SK-N-DZ (cell line): ENCODE results near the gene GABRG3.

ENCODE experiments used
- DNase-seq: peaks from one replicate; pipeline ENCODE4 v3.0.0-alpha.2; 2015; ENCODE audit warnings: low spot score

The GABRG3 gene

DNA sequence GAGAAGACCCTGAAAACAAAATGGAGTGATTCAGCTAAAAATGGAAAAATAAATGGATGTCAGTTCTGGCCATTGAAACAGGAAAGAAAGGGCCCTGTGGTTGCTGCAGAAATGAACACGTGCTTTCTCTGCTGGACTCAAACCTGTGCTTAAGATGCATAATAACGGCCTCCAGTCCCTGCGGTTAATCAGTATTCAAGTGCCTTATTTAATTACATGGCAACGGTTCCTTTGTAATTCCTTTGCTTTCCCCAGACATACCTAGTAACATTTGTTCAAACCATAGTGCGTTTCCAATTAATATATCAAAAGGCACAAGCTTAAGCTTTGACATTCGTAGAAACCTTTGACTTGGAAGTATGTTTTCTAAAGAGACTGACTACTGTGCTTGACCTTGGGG lies 428.3 kb downstream of the GABRG3 start:
- DNase-seq = no peak

- no peak for DNase-seq
Measured at GRCh38 chr15:27401471-27401870, 430.5 kb downstream of the GABRG3 start.

- no peak for DNase-seq
Measured at GRCh38 chr15:27408428-27408827, 437.4 kb downstream of the GABRG3 start.

- no peak for DNase-seq
Measured at GRCh38 chr15:27410996-27411605, 440.1 kb downstream of the GABRG3 start.

- no peak for DNase-seq
Measured at GRCh38 chr15:27412415-27412814, 441.4 kb downstream of the GABRG3 start.

DNA sequence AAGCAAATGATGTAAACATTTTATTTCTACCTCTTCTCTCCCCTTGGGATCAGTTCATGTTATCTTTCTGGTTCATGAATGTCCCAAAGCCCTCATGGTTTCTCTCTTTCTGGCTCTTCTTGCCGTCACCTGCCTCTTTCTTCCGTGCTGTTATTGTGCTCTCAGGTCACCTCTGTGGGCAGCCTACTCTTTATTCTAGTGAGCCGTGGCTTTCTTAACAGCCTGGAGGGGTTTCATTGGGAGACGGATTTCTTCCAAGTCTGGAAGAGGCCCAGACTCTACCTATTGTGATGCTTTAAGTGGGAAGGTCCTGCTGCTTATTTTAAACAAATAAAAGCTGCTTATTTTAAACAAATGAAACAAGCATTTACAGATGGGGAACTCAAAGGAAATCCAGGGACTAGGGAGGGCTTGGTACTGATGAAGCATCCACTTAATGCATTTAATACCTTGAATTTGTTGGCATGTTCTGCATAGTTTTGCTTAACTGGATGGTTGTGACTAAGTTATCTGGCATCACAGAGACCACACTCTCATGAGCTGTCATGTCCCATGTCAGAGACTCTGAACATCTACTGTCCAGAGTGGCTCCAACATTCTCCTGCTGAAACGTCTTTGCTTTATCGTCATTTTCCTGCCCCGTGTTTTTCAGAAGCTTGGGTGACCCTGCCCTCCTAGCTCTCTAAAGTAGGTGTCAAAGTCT lies 443.3 kb downstream of the GABRG3 start:
- DNase-seq = no peak

- DNase-seq = no peak
Measured at GRCh38 chr15:27418726-27419125, 447.7 kb downstream of the GABRG3 start.

DNA sequence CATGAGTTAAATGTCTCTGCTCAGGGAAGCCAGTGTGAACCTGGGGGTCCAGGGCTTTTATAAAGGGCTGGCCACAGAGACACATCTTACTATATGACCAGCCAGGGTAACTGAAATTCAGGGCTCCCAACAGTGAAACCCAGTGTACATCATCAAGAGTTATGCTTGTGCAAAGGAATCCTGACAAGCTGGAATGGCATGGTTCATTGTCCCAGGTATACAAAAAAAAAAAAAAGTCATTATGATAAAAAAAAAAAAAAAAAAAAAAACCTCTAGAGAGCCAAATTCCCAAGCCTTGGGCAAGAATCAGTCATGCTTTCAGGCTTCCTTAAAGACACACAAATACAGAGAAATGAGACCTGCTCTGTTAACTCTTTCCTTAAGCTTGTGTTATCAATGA lies 452.0 kb downstream of the GABRG3 start:
- DNase-seq = no peak

GRCh38 chr15:27426805-27427204 lies 455.8 kb downstream of the GABRG3 start:
- DNase-seq = no peak

DNA sequence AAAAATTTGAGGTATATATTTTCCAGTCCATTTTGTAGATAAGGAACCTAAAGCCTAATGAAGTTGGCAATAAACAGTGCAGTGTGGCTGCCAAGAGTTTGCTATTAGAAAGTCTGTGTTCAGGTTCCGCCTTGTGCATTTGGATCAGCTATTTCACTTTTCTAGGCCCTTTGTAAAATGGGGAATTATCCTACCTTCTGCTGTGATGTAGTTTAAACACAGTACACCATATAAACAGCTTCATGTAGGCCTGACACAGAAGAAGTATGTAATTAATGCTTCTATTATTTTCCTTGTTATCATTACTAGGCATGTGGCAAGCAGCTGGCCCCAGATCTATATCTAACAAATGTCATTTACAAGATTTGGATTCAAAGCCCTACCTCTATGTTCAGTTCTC lies 456.3 kb downstream of the GABRG3 start:
- no peak for DNase-seq

DNA sequence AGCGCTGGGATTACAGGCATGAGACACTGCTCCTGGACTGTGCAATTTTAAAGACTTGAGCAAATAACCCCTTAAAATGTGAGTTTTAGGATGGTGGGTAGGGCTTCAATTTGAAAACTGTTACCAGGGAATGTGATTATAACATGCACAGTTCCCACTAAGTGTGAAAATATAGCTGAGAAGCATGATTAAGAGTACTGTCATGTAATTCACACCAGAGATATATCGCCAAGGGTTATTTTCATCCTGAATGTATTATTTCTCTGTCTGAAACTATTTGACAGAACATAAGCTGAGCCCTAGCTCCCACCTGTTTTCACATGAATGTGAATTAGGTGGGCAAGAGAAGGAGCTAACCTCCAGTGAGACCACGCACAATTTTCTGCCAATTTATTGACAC lies 457.2 kb downstream of the GABRG3 start:
- DNase-seq = no peak

DNA sequence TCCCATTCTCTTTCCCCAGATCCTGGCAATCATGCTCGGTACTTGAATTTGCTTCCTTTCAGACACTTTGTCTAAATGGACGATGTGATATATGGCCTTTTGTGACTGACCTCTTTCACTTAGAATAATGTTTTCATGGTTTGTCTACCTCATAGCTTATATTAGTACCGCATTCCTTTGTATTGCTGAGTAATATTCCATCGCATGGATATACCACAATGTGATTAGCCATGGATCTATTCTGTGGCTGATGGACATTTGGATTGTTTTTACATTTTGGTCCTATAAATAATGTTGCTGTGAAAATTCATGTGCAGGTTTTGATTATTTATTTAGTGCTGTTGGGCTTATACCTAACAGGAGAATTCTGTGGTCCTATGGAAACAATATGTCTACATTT lies 458.6 kb downstream of the GABRG3 start:
- no peak for DNase-seq

DNA sequence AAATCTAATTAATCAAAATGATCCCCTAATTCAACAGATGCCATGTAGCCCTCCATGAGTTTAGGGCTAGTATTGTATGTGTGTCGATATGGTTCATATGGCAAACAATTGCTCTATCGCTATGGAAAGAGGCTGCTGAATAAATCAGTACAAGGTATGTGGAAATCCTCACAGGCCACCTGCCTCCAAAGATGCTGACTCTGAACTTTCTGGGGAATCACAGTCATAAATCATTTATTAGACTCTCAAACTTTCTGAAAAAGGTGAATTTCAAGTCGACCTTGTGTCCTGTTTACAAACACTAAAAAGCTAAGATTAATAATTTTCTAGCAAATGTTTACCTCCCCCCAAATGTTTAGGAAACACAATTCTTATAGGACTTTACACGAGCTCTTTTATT lies 462.6 kb downstream of the GABRG3 start:
- DNase-seq = no peak

- no peak for DNase-seq
Measured at GRCh38 chr15:27438403-27439375, 467.7 kb downstream of the GABRG3 start.

DNA sequence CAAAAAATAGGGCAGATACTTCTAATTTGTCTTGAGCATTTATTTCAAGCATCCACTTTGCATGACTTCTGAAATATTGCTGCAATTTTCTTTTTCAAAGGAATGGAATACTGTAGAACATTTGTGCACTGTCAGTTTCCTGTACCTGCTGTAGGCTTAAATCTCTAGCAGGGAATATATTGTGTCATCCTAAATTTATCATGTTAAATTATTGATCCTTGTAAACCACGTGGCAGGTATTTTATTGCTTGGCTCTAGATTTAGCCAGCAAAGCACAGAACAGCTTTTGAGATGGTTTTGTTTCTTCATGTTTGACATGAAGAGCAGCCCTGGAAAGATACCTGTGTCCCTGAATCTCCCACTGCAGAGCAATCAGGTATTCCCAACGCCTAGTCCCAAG lies 470.1 kb downstream of the GABRG3 start:
- DNase-seq = no peak

GRCh38 chr15:27448234-27448633 lies 477.3 kb downstream of the GABRG3 start:
- no peak for DNase-seq

DNA sequence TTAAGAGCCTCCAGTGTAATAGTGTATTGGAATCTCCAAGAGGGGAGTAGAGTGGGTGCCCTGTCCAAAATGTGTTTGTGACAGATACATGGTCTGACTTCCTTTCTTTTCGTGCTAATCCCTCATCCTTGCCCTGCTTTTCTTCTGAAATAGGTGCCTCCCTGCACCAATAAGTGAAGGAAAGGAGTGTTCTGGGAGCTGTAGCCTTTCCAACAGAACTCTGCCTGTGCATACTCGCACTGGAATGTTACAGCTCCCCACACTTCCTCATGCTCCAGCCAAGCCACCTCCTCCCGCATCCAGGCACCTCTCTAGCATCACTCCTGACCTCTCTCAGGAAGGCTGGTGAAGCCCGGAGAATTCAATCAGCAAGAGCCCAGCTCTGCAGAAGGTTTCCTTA lies 478.0 kb downstream of the GABRG3 start:
- no peak for DNase-seq

GRCh38 chr15:27449941-27450340 lies 479.0 kb downstream of the GABRG3 start:
- no peak for DNase-seq

DNA sequence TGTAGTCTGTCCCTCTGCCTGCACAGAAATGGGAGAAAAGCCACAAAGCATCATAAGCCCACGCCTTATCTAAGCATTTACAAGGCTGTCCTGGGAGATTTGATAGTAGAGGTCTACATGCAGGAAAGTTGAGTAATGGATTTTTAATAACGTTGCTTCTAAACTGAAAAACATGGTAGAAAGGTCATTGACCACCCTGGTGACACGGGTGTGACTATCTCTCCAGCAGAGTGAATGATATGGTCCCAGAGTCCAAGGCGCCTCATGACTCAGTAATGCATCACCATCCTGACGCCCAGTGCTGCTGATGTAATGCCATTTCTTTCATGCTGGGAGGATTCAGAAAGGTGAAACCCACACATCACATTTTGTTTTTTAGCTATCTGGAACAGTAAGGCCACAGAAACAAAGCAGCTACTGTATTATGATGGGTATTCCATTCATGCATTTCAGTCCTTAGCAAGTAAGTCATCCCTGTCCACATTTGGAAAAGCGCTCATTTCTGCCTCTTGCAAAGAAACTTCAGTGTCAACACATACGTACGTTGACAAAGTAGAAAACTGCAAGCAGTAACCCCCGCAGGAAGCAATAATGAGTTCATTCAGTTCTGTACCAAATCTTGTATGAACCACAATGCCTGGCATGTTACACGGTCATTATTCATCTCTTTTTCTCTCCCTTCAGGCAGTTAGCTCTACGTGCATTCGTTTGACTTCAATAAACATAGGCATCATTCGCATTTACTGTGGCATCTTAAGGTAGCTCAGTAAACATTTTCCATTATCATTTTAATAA lies 483.5 kb downstream of the GABRG3 start:
- DNase-seq = no peak

GRCh38 chr15:27456807-27457206 lies 485.8 kb downstream of the GABRG3 start:
- no peak for DNase-seq

DNA sequence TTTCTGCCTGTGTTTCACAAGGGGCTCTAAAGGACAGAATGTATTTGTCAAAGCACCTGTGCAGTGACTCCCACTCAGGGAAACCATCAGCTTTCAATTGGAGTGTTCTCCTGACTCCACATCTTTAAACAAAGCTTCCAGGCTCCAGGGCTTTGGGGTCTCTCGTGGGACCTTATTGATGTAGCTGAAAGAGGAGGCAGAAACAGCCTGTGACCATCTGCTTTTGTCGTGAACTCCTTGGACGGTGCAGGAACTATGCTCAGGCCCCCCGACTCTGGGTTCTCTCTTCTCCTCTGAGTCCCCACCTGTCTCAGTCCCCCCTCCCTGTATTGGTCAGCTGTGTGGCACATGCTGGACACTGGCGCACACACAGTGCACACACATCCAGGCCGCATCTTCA lies 486.8 kb downstream of the GABRG3 start:
- no peak for DNase-seq
